Vagina (tissue), 2 donors: Measurements from ENCODE around the gene OLFML2A. TPM values are rescaled to one million over a fixed set of nuclear protein-coding genes. Genes with fewer than 3 reads are reported as not detected.

Experiments used
- DNase-seq, 2 donors: peaks; one replicate each; pipeline ENCODE4 v3.0.0-alpha.2; 2017; ENCODE audit errors: extremely low spot score in 2 of 2
- H3K27ac ChIP-seq: fragments of 200-600 bp; sonication (generic); one replicate; pipeline ENCODE4 v1.5.1; 2019
- H3K27me3 ChIP-seq: fragments of 200-600 bp; sonication (generic); one replicate; pipeline ENCODE4 v1.5.1; 2019
- H3K36me3 ChIP-seq, 2 donors: fragments of 200-600 bp; sonication (generic); one replicate each; pipeline ENCODE4 v1.5.1; 2017 to 2019
- H3K4me1 ChIP-seq: fragments of 200-600 bp; sonication (generic); one replicate; pipeline ENCODE4 v1.5.1; 2019
- H3K4me3 ChIP-seq, 2 donors: fragments of 200-600 bp; sonication (generic); 1 replicate in 1 of 2; 2 replicates in 1 of 2; pipeline ENCODE4 v1.5.1; 2016 to 2019
- H3K9me3 ChIP-seq: fragments of 200-600 bp; sonication (generic); one replicate; pipeline ENCODE4 v1.5.1; 2019
- CTCF ChIP-seq, 3 experiments: fragments of 450-650 bp in 2 of 3; fragments of 200-600 bp in 1 of 3; sonication (generic) in 1 of 3; IDR thresholded peaks; one replicate each; pipeline ENCODE4 v1.5.1; 2017 to 2019; ENCODE audit warnings: antibody characterized with exemption in 3 of 3, mild to moderate bottlenecking in 2 of 3, moderate library complexity in 2 of 3
- POLR2A ChIP-seq, 2 donors: fragments of 450-650 bp; IDR thresholded peaks; one replicate each; pipeline ENCODE4 v1.6.1; 2017; ENCODE audit warnings: antibody characterized with exemption in 2 of 2, mild to moderate bottlenecking in 2 of 2, moderate library complexity in 2 of 2
- POLR2AphosphoS5 ChIP-seq, 2 donors: sonication (generic); formaldehyde crosslinking; IDR thresholded peaks; one replicate each; pipeline ENCODE4 v1.9.0; 2017; ENCODE audit warnings: antibody characterized with exemption in 2 of 2, mild to moderate bottlenecking in 2 of 2, low read depth in 1 of 2; ENCODE audit not compliant: insufficient read depth in 1 of 2
- intact Hi-C: fragments of 100-400 bp; cut with DNase I; formaldehyde crosslinking; loops from one replicate; pipeline ENCODE4 v1.15.1; 2023
- total RNA-seq: library from RNA; depleted of rRNA; stranded (reverse); fragments of >200 nt; gene quantifications from one replicate; pipeline ENCODE4 v1.2.3, GENCODE V29; 2016

The OLFML2A gene
- total RNA-seq, 1 donor from 2014 or later = 39.3 TPM

- H3K27me3 ChIP-seq = no peaks in the 10 kb centered on the region
- TF ChIP-seq POLR2A (IDR thresholded peaks at IDR 0.05) = no peak
- TF ChIP-seq CTCF (IDR thresholded peaks at IDR 0.05) = no peak
- TF ChIP-seq POLR2AphosphoS5 (IDR thresholded peaks at IDR 0.05; ENCODE audit: insufficient read depth in 1 of 2, low read depth in 1 of 2) = no peak
- no peaks in the 10 kb centered on the region for H3K9me3 ChIP-seq
- no peak overlapping the region for H3K27ac ChIP-seq
- no peak for DNase-seq
- no peak overlapping the region for H3K4me3 ChIP-seq
- H3K4me1 ChIP-seq = no peaks in the 10 kb centered on the region
- intact Hi-C loops = no loop called here
- no peaks in the 10 kb centered on the region for H3K36me3 ChIP-seq
Observed at GRCh38 chr9:124747065-124747464, 29.9 kb upstream of the OLFML2A start.

GRCh38 chr9:124749284-124749683 lies 27.6 kb upstream of the OLFML2A start:
- Histone ChIP-seq H3K27me3 (no peaks in the 10 kb centered on the region), H3K36me3 (no peaks in the 10 kb centered on the region), H3K9me3 (no peaks in the 10 kb centered on the region), H3K27ac (no peak overlapping the region), H3K4me3 (no peak overlapping the region), H3K4me1 (no peaks in the 10 kb centered on the region)
- DNase-seq = no peak
- intact Hi-C loops = no loop called here
- TF ChIP-seq POLR2A (IDR thresholded peaks at IDR 0.05) (no peak), POLR2AphosphoS5 (IDR thresholded peaks at IDR 0.05; ENCODE audit: insufficient read depth in 1 of 2, low read depth in 1 of 2) (no peak), CTCF (IDR thresholded peaks at IDR 0.05) (no peak)

- H3K4me3 ChIP-seq = no peak overlapping the region
- H3K4me1 ChIP-seq = no peaks in the 10 kb centered on the region
- H3K9me3 ChIP-seq = no peaks in the 10 kb centered on the region
- no peaks in the 10 kb centered on the region for H3K27me3 ChIP-seq
- no peak for TF ChIP-seq POLR2A (IDR thresholded peaks at IDR 0.05)
- TF ChIP-seq POLR2AphosphoS5 (IDR thresholded peaks at IDR 0.05; ENCODE audit: insufficient read depth in 1 of 2, low read depth in 1 of 2) = no peak
- no peak for TF ChIP-seq CTCF (IDR thresholded peaks at IDR 0.05)
- H3K27ac ChIP-seq = no peak overlapping the region
- no peaks in the 10 kb centered on the region for H3K36me3 ChIP-seq
- intact Hi-C loops = no loop called here
- no peak for DNase-seq
Observed at GRCh38 chr9:124749781-124750180, 27.2 kb upstream of the OLFML2A start.

- Histone ChIP-seq H3K27ac (no peak overlapping the region), H3K4me3 (no peak overlapping the region), H3K9me3 (no peaks in the 10 kb centered on the region), H3K36me3 (no peaks in the 10 kb centered on the region), H3K4me1 (no peaks in the 10 kb centered on the region), H3K27me3 (no peaks in the 10 kb centered on the region)
- no peak for DNase-seq
- intact Hi-C loops = no loop called here
- TF ChIP-seq CTCF (IDR thresholded peaks at IDR 0.05) = no peak
- TF ChIP-seq POLR2AphosphoS5 (IDR thresholded peaks at IDR 0.05; ENCODE audit: insufficient read depth in 1 of 2, low read depth in 1 of 2) = no peak
- no peak for TF ChIP-seq POLR2A (IDR thresholded peaks at IDR 0.05)
Observed at GRCh38 chr9:124752967-124753366, 24.0 kb upstream of the OLFML2A start.

GRCh38 chr9:124754289-124754688 lies 22.6 kb upstream of the OLFML2A start:
- Histone ChIP-seq H3K27me3 (no peaks in the 10 kb centered on the region), H3K9me3 (no peaks in the 10 kb centered on the region), H3K36me3 (no peaks in the 10 kb centered on the region), H3K4me3 (no peak overlapping the region), H3K27ac (no peak overlapping the region), H3K4me1 (no peaks in the 10 kb centered on the region)
- TF ChIP-seq POLR2AphosphoS5 (IDR thresholded peaks at IDR 0.05; ENCODE audit: insufficient read depth in 1 of 2, low read depth in 1 of 2) = no peak
- no peak for TF ChIP-seq CTCF (IDR thresholded peaks at IDR 0.05)
- TF ChIP-seq POLR2A (IDR thresholded peaks at IDR 0.05) = no peak
- DNase-seq = no peak
- intact Hi-C loops = no loop called here
